Mesendoderm (in vitro differentiated cells): Measurements from ENCODE around the gene LGALS7B.
A peak's percentile ranks its signal among the peaks of the same experiment; 100 is the strongest.

Experiments
- DNase-seq: peaks from one replicate; pipeline ENCODE4 v3.0.0; 2013
- H2AK5ac ChIP-seq: 2 replicates; pipeline ENCODE4 v1.6.1; 2013; ENCODE audit warnings: low read length, inconsistent platforms
- H2BK120ac ChIP-seq: 2 replicates; pipeline ENCODE4 v1.6.1; 2013; ENCODE audit warnings: low read depth, mild to moderate bottlenecking, low read length, moderate library complexity, mixed read lengths
- H2BK15ac ChIP-seq: replicated peaks from 2 replicates; pipeline ENCODE4 v1.6.1; 2013; ENCODE audit warnings: low read depth, mild to moderate bottlenecking, moderate library complexity
- H2BK5ac ChIP-seq: 2 replicates; pipeline ENCODE4 v1.6.1; 2013; ENCODE audit warnings: low read length, inconsistent platforms
- H3K18ac ChIP-seq: 2 replicates; pipeline ENCODE4 v1.6.1; 2013; ENCODE audit warnings: mild to moderate bottlenecking, low read length, mixed read lengths
- H3K23ac ChIP-seq: one replicate; pipeline ENCODE4 v1.6.1; 2013; ENCODE audit warnings: low read length
- H3K27ac ChIP-seq: 2 replicates; pipeline ENCODE4 v1.5.1; 2013; ENCODE audit warnings: low read depth, mild to moderate bottlenecking, inconsistent platforms, low read length, moderate library complexity
- H3K27me3 ChIP-seq: 2 replicates; pipeline ENCODE4 v1.6.1; 2013; ENCODE audit warnings: low read length, control low read depth, mild to moderate bottlenecking, inconsistent platforms; ENCODE audit not compliant: insufficient read depth, poor library complexity
- H3K36me3 ChIP-seq: 2 replicates; pipeline ENCODE4 v1.6.1; 2013; ENCODE audit warnings: low read length, inconsistent platforms; ENCODE audit not compliant: control insufficient read depth, insufficient read depth
- H3K4ac ChIP-seq: one replicate; pipeline ENCODE4 v1.6.1; 2013; ENCODE audit warnings: low read depth, mild to moderate bottlenecking, low read length, moderate library complexity
- H3K4me1 ChIP-seq: 2 replicates; pipeline ENCODE4 v1.6.1; 2013; ENCODE audit warnings: low read depth, low read length, inconsistent platforms; ENCODE audit not compliant: control insufficient read depth
- H3K4me2 ChIP-seq: 2 replicates; pipeline ENCODE4 v1.6.1; 2013; ENCODE audit warnings: low read length
- H3K4me3 ChIP-seq: 2 replicates; pipeline ENCODE4 v1.5.1; 2013; ENCODE audit warnings: mild to moderate bottlenecking, low read length
- H3K56ac ChIP-seq: one replicate; pipeline ENCODE4 v1.6.1; 2013; ENCODE audit warnings: low read length
- H3K79me1 ChIP-seq: 2 replicates; pipeline ENCODE4 v1.6.1; 2013; ENCODE audit warnings: low read length, inconsistent platforms
- H3K79me2 ChIP-seq: 2 replicates; pipeline ENCODE4 v1.6.1; 2013; ENCODE audit warnings: mild to moderate bottlenecking, low read length; ENCODE audit not compliant: control insufficient read depth, insufficient read depth
- H3K9ac ChIP-seq: 2 replicates; pipeline ENCODE4 v1.6.1; 2013; ENCODE audit warnings: low read length, inconsistent platforms
- H4K5ac ChIP-seq: one replicate; pipeline ENCODE4 v1.6.1; 2013; ENCODE audit warnings: low read length
- H4K8ac ChIP-seq: one replicate; pipeline ENCODE4 v1.6.1; 2013; ENCODE audit warnings: low read depth, mild to moderate bottlenecking, control low read depth, low read length, moderate library complexity
- WGBS: extraction: QIAGEN DNeasy Blood & Tissue Kit; methylation state at CpG from one replicate; pipeline ENCODE4 v1.1.7; 2013; ENCODE audit warnings: low lambda C conversion rate, missing lambda C conversion rate; ENCODE audit not compliant: insufficient coverage; ENCODE audit errors: extremely low coverage; 5-methylcytosine and 5-hydroxymethylcytosine counted together

Gene LGALS7B

GRCh38 chr19:38831142-38831605 is 42.2 kb downstream of the LGALS7B start:
- Histone ChIP-seq H3K4me3 (peak overlapping the region; percentile 28), H3K79me1 (peaks cover 2% of the 10 kb centered on the region), H2BK15ac (no peak overlapping the region), H3K56ac (peak overlapping the region; percentile 87), H4K5ac (no peak overlapping the region), H3K27ac (no peak overlapping the region), H2BK5ac (no peak overlapping the region), H3K27me3 (no peaks in the 10 kb centered on the region), H3K79me2 (no peaks in the 10 kb centered on the region), H2BK120ac (no peak overlapping the region), H3K4me2 (peak overlapping the region; percentile 75), H3K4ac (no peak overlapping the region), H3K36me3 (peaks cover 2% of the 10 kb centered on the region), H3K18ac (no peak overlapping the region), H3K23ac (no peak overlapping the region), H3K9ac (peak overlapping the region; percentile 59), H4K8ac (no peak overlapping the region), H2AK5ac (no peak overlapping the region), H3K4me1 (no peaks in the 10 kb centered on the region)
- no CpG with 5 or more reads among the region's 16 CpGs for WGBS
- DNase-seq, result peak; percentile 74

GRCh38 chr19:38833092-38833425 is 44.1 kb downstream of the LGALS7B start:
- Histone ChIP-seq H2BK120ac (no peak overlapping the region), H3K79me1 (peaks cover 2% of the 10 kb centered on the region), H3K4me2 (no peak overlapping the region), H3K56ac (no peak overlapping the region), H4K5ac (no peak overlapping the region), H3K9ac (no peak overlapping the region), H3K4me1 (no peaks in the 10 kb centered on the region), H2BK15ac (no peak overlapping the region), H3K79me2 (no peaks in the 10 kb centered on the region), H3K23ac (no peak overlapping the region), H3K4me3 (no peak overlapping the region), H3K4ac (no peak overlapping the region), H3K18ac (no peak overlapping the region), H4K8ac (no peak overlapping the region), H3K27ac (no peak overlapping the region), H2AK5ac (no peak overlapping the region), H3K36me3 (peaks cover 16% of the 10 kb centered on the region), H3K27me3 (no peaks in the 10 kb centered on the region), H2BK5ac (no peak overlapping the region)
- DNase-seq, result no peak
- WGBS, result no CpG with 5 or more reads among the region's 7 CpGs

GRCh38 chr19:38834104-38834490 is 45.1 kb downstream of the LGALS7B start:
- Histone ChIP-seq H2AK5ac (no peak overlapping the region), H3K4me3 (no peak overlapping the region), H3K23ac (no peak overlapping the region), H3K18ac (no peak overlapping the region), H3K36me3 (peaks cover 24% of the 10 kb centered on the region), H3K27ac (no peak overlapping the region), H3K4me2 (no peak overlapping the region), H3K4me1 (no peaks in the 10 kb centered on the region), H3K4ac (no peak overlapping the region), H2BK5ac (no peak overlapping the region), H3K9ac (no peak overlapping the region), H4K8ac (no peak overlapping the region), H3K27me3 (no peaks in the 10 kb centered on the region), H4K5ac (no peak overlapping the region), H3K79me1 (peaks cover 4% of the 10 kb centered on the region), H2BK120ac (no peak overlapping the region), H2BK15ac (no peak overlapping the region), H3K79me2 (no peaks in the 10 kb centered on the region), H3K56ac (no peak overlapping the region)
- WGBS, result no CpG with 5 or more reads among the region's 4 CpGs
- no peak for DNase-seq

- DNase-seq, result no peak
- Histone ChIP-seq H4K5ac (no peak overlapping the region), H3K36me3 (peaks cover 29% of the 10 kb centered on the region), H3K4me3 (no peak overlapping the region), H3K9ac (no peak overlapping the region), H4K8ac (no peak overlapping the region), H3K27ac (no peak overlapping the region), H3K27me3 (no peaks in the 10 kb centered on the region), H2BK5ac (no peak overlapping the region), H2BK15ac (no peak overlapping the region), H3K79me1 (peaks cover 4% of the 10 kb centered on the region), H2BK120ac (no peak overlapping the region), H2AK5ac (no peak overlapping the region), H3K56ac (no peak overlapping the region), H3K4me1 (no peaks in the 10 kb centered on the region), H3K79me2 (no peaks in the 10 kb centered on the region), H3K4ac (no peak overlapping the region), H3K23ac (no peak overlapping the region), H3K18ac (no peak overlapping the region), H3K4me2 (no peak overlapping the region)
- WGBS, result no CpG with 5 or more reads among the region's 6 CpGs
Observed at GRCh38 chr19:38834590-38834989, 45.6 kb downstream of the LGALS7B start.

- H3K79me1 ChIP-seq, result peaks cover 9% of the 10 kb centered on the region
- H2BK5ac ChIP-seq, result no peak overlapping the region
- H2AK5ac ChIP-seq, result no peak overlapping the region
Observed at GRCh38 chr19:38836159-38836982, 47.4 kb downstream of the LGALS7B start.

More at GRCh38 chr19:38836159-38836982, 47.4 kb downstream of the LGALS7B start:
- DNase-seq, result no peak
- Histone ChIP-seq H3K27me3 (no peaks in the 10 kb centered on the region), H3K9ac (no peak overlapping the region), H3K36me3 (peaks cover 37% of the 10 kb centered on the region), H4K8ac (no peak overlapping the region), H3K4me2 (no peak overlapping the region), H3K27ac (no peak overlapping the region), H2BK15ac (no peak overlapping the region), H2BK120ac (no peak overlapping the region), H3K4me1 (no peaks in the 10 kb centered on the region), H3K18ac (no peak overlapping the region), H3K23ac (no peak overlapping the region), H4K5ac (no peak overlapping the region), H3K79me2 (peaks cover 3% of the 10 kb centered on the region), H3K4ac (no peak overlapping the region), H3K56ac (no peak overlapping the region), H3K4me3 (no peak overlapping the region)
- WGBS, result no CpG with 5 or more reads among the region's 8 CpGs
